HG03066 (cell line): Measurements from ENCODE around the gene SMC1B.
"Not testable (repeated sequence)": the region's sequence is repeated elsewhere in the genome, so short reads cannot be mapped to it uniquely, and the experiment has no call there.

Experiments used
- ATAC-seq: cut with Tn5 transposase; IDR thresholded peaks from one replicate; pipeline ENCODE4 v1.9.1; 2021; ENCODE audit warnings: low read depth; ENCODE audit not compliant: unreplicated experiment

The SMC1B gene

DNA sequence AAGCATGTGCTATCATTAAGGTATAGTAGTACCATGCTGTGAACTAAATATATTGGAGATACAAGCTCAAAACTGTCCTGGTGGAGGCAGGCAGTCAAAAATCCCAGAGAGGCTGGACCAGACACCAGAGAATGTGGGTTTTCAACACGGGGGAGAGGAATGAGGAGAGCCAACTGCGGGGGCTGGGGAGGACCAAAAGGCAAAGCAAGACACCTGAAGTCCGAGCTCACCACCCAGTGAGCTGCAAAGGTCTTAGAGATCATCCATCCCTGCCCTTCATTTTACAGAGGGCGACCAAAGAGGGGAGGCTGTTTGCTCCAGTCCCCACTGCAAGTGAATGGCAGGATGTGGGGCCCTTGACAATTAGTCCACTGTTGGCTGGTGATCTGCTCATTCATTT lies 10.1 kb upstream of the SMC1B start:
- no peak for ATAC-seq

DNA sequence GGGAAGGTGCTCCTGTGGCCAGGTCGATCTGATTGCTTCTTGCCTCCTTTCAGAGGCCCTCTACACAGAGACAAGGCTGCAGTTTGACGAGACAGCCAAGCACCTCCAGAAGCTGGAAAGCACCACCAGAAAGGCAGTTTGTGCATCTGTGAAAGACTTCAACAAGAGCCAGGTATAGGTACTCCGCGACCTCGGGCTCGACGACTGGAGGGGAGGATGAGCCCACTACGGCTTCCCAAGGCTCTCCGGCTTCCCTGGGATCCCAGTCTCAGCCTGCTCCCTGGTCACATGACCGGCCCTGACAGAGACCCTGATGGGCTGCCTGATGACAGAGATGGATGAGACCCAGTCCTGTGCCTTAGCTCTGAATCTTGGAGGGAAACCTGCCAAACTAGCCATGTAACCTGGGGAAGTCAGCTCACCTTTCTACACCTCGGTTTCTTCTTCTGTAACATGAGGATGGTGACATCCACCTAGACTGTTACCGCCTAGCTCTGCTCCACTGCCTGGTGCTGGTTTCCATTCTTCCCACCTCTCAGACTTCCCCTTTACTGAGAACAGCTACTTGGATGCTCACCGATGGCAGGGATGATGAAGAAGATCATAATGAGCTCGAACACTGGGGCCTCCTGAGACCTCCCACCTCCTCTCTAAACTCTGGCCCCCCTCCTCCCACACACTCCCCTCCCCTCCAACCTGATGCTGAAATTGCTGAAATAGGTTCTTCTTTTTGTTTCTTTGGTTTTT lies 9.0 kb upstream of the SMC1B start:
- no peak for ATAC-seq

DNA sequence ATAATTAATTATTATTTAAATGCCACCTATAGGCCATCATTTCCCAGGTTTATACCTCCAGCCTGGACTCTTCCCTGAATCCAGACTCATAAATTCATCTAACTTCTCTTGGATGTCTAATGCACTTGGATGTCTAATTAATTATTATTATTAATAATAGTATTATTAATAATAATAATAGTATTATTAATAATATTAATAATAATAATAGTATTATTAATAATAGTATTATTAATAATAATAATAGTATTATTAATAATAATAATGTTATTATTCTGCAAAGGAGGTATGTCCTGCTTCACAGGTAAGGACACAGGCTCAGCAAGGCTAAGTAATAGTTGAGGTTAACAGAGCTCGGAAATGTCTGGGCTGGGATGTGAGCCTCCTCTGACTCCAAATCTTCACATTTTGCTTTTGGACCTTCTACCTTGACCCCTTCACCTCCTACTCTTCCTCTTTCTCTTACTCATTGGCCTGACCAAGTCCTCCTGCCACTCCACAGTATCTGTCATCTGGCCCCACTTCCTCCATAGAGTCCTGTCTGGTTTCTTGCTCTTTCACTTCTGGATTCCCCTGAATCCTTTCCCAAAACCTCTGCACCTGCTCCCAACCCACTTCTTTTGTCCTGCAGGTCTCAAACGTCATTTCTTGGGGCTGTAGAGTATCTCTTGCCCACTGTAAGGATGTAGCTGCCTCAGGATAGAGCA lies 8.1 kb upstream of the SMC1B start:
- ATAC-seq: no peak

DNA sequence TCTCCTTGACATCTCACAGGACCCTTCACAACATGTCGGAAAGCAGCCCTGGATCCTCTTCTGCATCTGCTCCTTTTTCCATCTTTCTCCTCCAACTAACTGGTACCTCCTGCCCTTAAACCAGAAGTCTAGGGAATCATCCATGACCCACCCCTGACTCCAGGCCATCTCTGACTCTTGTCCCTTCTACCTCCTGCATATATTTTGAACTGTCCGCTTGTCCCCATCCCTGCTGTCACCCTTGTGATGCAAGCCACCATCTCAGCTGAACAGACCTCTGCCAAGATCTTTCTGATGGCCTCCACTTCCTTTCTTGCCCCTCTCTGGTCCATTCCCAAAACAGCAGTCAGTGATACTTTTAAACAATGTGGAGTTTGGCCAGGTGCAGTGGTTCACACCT lies 7.1 kb upstream of the SMC1B start:
- no peak for ATAC-seq

DNA sequence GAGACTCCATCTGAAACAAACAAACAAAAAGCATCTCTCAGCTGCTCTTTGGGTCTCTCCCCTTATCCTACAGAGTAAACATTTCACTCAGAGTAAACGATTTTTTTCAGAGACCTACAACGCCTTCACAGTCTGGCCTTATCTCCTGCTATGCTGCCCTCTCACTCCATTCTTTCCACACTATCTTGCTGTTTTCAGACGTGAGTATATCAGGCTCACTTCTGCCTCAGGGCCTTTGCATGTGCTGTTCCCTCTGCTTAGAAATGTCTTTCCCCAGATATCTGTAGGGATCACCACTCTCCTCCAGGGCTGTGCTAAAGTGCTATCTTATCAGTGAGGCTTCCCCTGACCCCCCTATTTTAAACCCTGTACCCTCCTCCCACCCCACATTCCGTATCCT lies 6.6 kb upstream of the SMC1B start:
- ATAC-seq: no peak

DNA sequence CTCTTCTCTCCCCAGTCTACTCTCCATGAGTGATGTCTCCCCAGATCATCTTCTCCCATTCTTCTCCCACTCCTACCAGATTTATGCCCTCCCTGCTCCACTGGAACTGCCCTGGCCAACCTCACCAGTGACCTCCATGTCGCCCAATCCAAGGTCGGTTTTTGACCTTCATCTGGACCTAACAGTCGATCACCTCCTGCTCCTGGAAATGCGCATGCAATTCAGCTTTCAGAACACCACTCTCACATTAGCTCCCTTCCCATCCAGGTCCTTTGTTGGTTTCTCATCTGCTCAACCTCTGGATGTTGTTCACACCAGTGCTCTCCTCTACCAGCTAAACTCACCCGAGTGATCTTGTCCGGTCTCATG lies 5.4 kb upstream of the SMC1B start:
- ATAC-seq: no peak

DNA sequence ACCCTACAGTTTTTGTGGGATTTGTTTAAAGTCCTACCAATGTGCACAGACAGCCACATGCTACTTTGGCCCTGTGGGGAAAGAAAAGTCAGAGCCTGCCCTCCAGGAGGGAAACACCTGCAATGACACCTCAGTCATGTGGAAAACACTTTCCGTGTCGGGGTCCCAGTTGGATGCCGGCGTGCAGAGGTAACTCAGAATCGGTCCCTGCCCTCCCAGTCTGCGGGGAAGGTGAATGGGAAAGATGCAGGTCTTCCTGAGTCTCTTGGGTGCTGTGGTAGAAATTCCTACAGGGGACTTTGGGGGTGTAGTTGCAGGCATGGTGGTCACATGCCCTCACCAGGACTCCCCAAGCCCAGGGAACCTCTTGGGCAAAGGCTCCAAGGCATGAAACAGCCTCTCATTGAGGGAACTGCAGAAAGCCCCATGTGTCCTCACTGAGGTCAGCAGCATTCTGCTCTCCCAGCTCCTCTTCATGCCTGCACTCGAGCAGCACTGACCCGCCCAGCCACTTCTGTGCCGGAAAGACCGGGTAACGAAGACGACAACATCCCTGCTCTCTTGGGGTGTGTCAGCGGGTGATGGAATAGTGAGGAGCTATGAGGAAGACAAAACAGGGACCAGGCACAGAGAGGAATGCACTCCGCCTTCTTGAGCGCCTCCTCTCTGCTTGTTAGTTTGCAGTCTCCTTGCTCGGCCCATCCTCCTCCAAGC lies 4.8 kb upstream of the SMC1B start:
- ATAC-seq: no peak

DNA sequence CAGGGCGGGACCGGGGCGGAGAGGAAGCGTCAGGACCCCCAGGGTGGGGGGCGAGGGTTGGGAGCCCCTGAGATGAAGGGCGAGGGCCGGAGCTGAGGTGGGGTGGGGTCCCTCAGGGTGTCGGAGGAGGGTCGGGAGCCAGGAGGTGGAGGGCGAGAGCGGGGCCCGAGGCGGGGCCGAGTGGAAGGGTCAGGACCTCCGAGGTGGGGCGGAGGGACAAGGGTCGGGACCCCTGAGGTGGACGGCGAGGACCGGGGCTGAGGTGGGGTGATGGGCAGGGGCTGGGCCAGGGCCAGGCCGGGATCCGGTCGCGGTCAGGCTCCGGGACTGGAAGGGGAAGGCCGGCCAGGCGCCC lies 409 bp downstream of the SMC1B start:
- ATAC-seq: no peak

DNA sequence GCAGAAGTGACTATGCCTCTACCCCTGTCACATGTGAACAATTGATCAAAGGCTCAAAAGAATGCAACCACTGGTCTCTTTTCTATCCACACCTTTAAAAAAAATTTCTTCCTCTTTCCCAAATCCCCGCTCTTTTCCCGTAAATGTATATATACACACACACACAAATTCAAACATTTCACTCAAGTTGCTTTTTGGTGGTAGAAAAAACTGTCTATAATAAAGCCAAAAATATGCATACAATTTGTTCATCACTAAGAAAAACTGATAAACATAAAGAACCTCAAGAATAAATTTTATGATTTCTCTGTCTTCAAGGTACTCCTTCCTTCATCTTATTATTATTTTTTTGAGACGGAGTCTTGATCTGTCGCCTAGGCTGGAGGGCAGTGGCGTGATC lies 5.6 kb downstream of the SMC1B start:
- no peak for ATAC-seq

DNA sequence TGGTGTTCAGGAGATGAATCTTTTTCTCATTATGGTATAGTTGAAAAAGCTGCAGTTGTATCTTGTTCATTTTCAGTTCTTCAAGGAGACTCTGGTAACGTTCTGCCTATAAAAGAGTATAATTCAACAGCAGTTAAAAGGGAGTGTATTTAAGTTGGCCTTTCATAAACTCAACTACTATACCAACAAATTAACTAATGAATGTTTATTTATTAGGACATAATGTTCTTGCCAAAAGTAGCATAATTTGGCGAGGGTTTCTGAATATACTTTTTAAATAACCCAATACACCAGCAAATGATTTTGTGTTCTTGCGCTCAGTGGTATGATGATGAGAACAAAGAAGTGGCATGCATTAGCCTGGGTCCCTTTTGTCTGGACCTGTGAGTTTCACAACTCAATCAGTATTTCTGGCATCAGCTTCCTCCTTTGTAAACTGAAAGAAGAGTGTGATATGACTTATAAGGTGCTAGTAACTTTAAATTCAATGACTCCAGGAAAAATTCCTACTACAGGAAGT lies 10.9 kb downstream of the SMC1B start:
- ATAC-seq: no peak

DNA sequence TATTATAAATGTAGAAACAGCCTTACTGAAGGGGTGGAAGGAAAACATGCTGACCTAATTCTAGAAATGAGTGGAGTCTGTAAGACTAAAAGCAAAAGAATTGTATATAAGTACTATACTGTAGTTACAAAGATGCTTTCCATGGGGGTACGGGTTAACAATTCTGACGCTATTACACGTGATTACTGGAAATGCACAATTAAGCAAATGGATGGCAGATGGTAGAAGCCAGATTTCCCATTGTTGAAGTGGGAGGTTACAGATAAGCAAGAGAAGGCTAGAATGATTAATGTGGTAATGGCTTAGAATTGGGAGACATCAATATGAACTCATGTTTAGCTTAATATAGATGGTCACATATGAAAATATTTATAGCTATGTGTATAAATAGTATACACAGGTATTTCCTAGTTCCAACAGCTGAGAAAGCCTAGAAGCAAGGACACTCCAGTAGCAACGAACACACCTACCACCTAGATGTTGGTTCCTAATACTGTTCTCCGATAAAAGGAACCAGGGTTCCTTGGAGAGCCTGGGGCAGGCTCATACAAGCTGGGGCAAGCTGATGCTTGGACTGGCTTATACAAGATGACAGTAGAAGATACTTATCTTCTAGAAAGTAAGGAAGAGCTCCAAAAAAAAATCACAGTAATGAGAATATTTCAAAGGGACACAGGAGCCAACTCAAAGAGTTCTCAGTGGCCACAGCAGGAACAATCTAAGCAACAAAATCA lies 13.5 kb downstream of the SMC1B start:
- no peak for ATAC-seq

DNA sequence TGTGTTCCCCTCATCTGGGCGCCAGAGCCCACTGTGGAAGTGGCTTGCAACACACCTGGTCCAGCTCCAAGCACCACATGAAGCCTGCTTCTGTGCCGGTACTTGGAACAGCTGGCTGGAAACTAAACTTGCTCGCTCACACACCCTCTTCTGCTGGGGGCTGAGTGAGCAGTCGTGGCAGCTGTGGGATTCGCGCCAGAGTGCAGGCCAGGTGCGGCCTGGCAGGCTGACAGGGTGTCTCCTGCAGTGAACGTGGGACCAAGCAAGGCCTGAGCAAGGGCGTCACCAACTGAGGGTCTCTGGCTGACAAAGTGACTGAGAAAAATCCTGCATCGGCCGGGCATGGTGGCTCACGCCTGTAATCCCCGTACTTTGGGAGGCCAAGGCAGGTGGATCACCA lies 15.2 kb downstream of the SMC1B start:
- no peak for ATAC-seq

DNA sequence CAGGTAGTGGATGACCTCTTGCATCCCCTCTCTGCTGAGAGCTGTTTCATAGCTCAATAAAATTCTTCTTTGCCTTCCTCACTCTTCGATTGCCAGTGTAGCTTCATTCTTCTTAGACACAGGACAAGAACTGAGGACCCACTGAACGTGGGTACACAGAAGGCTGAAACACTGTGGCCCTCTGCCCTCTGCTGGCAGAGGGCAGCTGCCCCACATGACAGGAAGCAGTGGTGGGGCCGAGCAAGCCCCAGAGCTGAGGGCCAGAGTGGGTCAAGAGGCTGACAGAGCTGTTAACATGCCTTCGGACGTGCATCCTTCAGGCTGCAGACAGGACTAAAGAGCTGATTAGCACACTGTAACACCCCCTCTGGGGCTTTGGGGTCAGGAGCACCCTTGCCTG lies 15.6 kb downstream of the SMC1B start:
- ATAC-seq: no peak

DNA sequence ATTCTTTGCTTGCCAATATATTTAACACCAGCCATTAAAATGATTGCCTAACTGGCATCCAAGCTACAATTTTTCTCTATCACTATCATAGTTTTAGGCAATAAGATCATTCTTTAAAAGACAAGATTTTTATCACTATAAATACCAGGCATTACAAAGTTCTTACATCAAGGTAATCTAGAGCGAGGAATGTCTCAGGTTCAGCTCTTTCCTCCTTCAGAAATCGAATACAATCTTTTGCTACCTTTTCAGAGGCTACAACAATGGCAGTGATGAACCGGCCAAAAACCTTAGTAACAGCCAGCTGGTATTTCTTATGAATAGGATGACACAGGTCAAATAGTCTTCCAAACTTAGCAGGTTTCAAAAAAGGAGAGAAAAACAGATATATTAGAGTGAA lies 23.9 kb downstream of the SMC1B start:
- no peak for ATAC-seq

DNA sequence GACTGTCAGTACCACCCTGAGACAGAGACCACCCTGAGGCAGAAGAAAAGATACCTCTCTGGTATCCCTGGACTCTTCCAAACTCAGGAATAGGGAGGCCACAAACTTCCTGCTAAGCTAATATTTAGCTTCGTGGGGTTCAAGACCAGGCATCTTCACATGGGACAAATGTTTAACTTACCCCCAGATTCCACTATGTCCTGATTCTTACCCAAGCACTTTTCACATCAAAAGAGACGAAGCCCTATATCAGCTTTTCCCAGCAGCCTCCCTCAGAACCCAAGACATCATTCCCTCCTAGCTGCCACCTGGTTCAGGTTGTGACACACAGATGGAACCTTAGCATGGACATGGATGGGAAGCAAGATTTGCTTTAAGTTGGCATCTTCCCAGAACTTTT lies 32.1 kb downstream of the SMC1B start:
- ATAC-seq: no peak

DNA sequence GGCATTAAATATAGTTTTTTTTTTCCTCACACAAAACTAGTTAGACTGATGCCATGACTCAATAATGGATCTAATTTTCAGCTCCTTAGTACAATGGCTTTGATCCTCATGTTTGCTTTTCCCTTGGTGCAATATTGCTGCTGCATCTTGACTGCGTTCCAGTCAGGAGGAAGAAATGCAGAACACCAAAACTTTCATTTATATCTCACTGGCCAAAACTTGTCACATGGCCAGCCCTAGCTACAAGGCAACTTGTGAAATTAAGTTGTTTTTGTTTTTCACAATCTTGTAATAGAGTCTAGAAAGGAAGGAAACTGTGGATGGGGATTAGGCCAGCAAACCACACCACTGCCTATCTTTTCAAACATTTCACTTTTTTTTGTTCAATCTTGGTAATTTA lies 36.7 kb downstream of the SMC1B start:
- no peak for ATAC-seq

DNA sequence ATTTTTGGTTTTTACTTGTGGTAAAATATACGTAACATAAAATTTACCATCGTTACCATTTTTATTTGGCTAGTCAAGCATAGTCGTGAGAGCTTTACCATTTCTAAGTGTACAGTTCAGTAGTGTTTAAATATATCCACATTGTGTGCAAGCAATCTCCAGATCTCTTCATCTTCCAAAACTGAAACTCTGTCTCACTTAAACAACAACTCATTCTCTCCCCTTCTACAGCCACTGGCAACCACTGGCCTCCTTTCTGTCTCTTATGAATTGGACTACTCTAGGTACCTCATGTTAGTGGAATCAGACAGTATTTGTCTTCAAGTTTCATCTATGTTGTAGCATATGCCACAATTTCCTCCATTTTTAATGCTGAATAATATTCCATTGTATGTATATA lies 37.4 kb downstream of the SMC1B start:
- no peak for ATAC-seq

DNA sequence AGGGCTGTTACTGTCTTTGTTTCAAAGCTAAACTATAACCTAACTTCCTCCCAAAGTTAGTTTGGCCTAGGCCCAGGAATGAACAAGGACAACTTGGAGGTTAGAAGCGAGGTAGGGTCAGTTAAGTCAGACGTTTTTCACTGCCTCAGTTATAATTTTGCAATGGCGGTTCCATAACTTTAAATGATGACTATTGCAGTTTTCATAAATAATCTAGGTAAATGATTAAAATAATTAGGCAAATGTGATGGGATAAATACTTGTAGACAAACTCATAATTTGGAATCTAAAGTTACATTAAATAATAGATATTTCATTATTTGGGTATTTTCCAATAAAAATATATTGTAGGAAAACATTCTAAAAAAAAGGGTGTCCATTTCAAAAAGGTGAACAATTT lies 39.8 kb downstream of the SMC1B start:
- ATAC-seq: not testable (repeated sequence)

DNA sequence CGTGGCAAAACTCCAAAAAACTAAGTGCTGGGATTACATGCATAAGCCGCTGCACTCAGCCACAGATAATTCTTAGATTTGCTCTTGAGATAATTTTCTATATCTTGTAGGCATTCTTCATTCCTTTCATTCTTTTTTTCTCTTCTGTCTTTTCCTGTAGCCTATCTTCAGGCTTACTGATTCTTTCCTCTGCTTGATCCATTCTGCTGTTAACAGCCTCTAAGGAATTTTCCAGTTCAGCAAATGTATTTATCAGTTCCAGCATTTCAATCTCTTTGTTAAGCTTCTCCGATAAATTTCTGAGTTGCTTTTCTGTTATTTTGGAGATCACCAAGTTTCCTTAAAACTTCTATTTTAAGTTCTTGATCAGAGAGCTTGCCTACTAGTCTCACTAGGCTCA lies 46.7 kb downstream of the SMC1B start:
- ATAC-seq: no peak

DNA sequence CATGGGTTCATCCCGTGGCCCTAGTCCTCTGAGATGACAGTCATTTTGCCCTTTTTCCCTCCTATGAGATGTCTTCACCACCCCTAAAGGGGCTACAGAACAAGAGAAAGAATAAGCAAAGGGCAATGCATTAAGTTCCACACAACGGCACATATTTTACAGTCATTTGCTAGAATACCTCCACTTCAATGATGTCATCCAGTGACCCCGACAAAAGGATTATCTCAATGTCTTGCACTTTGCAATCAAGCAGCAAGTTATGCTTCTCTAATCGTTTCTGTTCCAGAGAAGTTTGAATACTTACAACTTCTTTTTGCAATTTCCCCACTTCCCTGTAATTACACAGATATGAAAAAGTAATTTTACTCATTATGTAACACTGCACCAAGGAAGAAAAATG lies 53.8 kb downstream of the SMC1B start:
- ATAC-seq: no peak

DNA sequence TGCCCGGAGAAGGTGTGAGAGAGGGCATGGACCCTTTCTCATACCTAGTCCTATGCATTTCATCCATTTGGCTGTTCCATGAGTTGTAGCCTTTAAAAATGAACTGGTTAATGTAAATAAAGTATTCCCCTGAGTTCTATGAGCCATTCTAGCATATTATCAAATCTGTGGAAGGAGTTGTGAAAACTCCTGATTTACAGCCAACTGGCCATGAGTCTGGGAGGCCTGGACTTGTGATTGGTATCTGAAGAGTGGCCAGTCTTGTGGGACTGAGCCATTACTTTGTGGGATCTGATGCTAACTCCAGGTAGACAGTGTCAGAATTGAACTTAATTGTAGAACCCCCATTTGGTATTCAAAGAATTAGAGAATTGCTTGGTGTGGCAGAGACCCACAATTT lies 55.3 kb downstream of the SMC1B start:
- no peak for ATAC-seq
